Muscle layer of colon (tissue), 2 donors: ENCODE results near the gene ABCB9.
"Not testable (repeated sequence)": the region's sequence is repeated elsewhere in the genome, so short reads cannot be mapped to it uniquely, and the experiment has no call there.

Source experiments
- H3K27ac ChIP-seq: one replicate; pipeline ENCODE4 v1.7.0; 2013; ENCODE audit warnings: low read depth, mild to moderate bottlenecking, low read length, moderate library complexity
- H3K27me3 ChIP-seq, 2 donors: one replicate each; pipeline ENCODE4 v1.7.0; 2013; ENCODE audit warnings: low read length in 2 of 2, mild to moderate bottlenecking in 2 of 2; ENCODE audit not compliant: insufficient read depth in 2 of 2, control insufficient read depth in 1 of 2
- H3K36me3 ChIP-seq: one replicate; pipeline ENCODE4 v1.7.0; 2013; ENCODE audit warnings: mild to moderate bottlenecking, low read length; ENCODE audit not compliant: insufficient read depth
- H3K4me1 ChIP-seq: one replicate; pipeline ENCODE4 v1.7.0; 2013; ENCODE audit warnings: mild to moderate bottlenecking, low read length; ENCODE audit not compliant: insufficient read depth
- H3K4me3 ChIP-seq, 2 donors: one replicate each; pipeline ENCODE4 v1.7.0; 2013; ENCODE audit warnings: low read length in 2 of 2, low read depth in 1 of 2, mild to moderate bottlenecking in 1 of 2, moderate library complexity in 1 of 2
- H3K9ac ChIP-seq: one replicate; pipeline ENCODE4 v1.7.0; 2013; ENCODE audit warnings: low read length
- H3K9me3 ChIP-seq: one replicate; pipeline ENCODE4 v1.7.0; 2013; ENCODE audit warnings: mild to moderate bottlenecking, low read length
- donor health status: abdominal sarcoma.
- donor health status: Adenocarcinoma of cecum.

ABCB9 gene

DNA sequence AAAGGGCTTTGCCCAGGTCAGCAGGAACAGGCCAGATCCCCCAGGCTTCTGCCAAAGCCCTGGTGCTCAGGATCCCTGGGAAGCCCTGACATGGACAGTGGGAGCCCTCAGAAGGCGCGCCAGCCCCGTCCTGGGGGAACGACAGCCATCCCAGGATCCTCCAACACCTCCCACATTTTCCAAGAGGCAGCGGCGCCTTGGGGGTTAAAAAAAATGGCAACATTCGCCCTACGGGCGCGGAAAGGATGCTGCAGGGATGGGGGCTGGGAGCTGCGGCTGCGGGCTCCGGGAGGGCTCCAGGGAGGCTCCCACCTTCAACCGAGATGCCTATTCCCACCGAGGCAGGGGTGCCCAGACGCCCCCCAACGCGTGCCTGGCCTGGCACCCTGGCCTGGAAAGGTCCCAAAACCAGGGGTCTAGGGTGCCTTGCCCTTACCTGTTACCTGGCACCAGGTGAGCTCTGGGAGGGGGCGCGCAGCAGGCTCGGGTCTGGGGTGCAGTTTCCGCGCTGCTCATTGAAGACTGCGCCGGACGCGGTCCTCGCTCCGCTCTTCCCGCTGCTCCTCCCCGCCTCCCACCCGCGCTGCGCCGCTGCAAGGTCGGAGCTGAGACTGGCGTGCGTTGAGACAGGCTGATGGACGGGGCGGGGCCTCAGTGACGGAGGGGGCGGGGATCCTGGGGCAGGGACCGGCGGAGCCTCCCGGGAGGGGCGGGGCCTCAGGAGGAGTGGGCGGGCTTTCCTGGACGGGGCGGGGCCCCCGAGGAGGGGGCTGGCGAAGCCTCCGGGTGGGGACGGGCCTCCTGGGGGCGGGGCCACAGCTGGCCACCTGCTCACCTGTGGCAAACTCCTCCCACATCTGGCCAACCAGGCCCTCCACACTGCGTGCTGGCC, at the start of gene ABCB9:
ABCB9 (minus strand) TSS at position 613 of the 892 bp plus-strand sequence. CDS start 6,228 bp downstream, outside the sequence.
- Histone ChIP-seq H3K9ac (no peak within 1 kb of the TSS), H3K9me3 (no peaks in the 10 kb centered on the region), H3K27ac (peak within 1 kb of the TSS; percentile 42), H3K27me3 (no peaks in the 10 kb centered on the region), H3K4me1 (peaks cover 15% of the 10 kb centered on the region), H3K36me3 (no peaks in the 10 kb centered on the region), H3K4me3 (peak within 1 kb of the TSS; percentile 21 to 61)

DNA sequence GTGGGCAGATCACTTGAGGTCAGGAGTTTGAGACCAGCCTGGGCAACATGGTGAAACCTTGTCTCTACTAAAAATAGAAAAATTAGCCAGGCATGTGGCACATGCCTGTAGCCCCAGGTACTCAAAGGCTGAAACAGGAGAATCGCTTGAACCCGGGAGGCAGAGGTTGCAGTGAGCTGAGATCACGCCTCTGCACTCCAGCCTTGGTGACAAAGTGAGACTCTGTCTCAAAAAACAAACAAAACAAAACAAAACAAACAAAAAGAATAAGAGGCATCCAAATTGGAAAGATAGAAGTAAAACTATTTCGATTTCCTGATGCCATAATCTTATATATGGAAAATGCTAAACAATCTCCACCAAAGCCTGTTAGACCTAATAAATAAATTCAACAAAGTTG, 48.2 kb upstream of the ABCB9 start:
- H3K9ac ChIP-seq, H3K27ac ChIP-seq, H3K4me1 ChIP-seq, H3K36me3 ChIP-seq, H3K27me3 ChIP-seq, H3K9me3 ChIP-seq, H3K4me3 ChIP-seq: not testable (repeated sequence)

DNA sequence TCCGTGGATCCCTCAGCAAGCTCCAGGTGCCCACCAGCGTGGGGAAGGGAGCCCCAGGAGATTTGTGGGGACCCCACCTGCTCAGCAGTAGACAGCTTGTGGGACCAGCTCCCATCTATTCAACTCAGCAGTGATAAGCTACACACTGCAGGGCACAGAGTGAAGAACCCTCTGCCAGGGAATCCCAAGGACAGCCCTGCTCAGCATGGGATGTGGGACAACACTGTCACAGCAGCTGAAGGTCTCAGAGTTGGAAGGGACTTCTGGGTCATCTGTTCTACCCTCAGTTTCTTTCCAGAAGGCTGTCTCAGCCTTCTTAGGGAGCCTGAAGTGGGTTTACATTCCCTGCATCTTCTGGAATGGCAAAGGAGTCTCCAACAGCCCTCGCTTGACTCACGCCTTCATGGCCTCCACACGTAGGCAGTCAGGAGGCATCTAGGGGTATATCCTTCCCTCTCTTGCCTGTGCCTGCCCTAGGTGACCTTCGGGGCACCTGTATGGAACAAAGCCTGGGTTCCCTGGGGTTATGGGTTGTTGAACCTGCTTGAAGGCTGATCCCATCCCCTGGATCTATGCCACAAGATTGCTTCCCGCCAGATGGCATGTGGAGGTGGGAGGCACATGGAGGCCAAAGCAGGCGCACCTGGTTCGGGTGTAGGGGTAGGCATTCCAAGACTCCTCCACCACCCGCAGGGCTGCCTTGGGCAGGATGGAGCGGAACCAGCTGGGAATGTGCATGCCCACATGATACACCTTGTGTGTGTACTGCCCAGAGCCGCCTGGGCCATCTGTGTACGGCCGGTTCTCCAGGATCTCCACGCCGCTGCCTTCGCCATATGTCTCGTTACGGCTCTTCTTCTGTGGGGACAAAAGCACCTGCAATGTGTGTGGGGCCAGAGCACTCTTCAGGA, 47.2 kb upstream of the ABCB9 start:
- no peak overlapping the region for H3K9ac ChIP-seq
- no peaks in the 10 kb centered on the region for H3K4me1 ChIP-seq
- H3K36me3 ChIP-seq: peaks cover 5% of the 10 kb centered on the region

DNA sequence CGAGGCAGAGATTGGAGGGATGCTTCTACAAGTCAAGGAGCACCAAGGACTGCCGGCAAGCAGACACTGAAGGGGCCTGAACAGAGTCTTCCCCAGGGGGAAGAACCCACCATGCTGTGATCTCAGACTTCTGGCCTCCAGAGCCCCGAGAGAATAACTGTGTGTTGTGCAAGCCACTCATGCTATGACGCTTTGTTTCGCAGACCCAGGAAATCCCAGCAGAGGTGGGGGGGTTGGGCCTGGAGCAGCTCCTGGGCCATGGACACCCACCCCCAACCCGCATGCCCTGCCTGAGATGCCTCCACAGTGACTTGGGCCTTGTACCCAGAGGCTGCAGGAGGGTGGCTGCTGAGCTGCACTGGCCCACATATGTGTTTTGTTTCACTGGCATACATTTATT, 45.4 kb upstream of the ABCB9 start:
- no peak overlapping the region for H3K27ac ChIP-seq
- H3K36me3 ChIP-seq: peaks cover 12% of the 10 kb centered on the region
- H3K9me3 ChIP-seq: no peaks in the 10 kb centered on the region
- H3K4me1 ChIP-seq: no peaks in the 10 kb centered on the region
- no peak overlapping the region for H3K9ac ChIP-seq
- no peaks in the 10 kb centered on the region for H3K27me3 ChIP-seq
- no peak overlapping the region for H3K4me3 ChIP-seq

More for the DNA sequence above, 47.2 kb upstream of the ABCB9 start:
- no peaks in the 10 kb centered on the region for H3K27me3 ChIP-seq
- no peak overlapping the region for H3K4me3 ChIP-seq
- no peaks in the 10 kb centered on the region for H3K9me3 ChIP-seq
- H3K27ac ChIP-seq: no peak overlapping the region

DNA sequence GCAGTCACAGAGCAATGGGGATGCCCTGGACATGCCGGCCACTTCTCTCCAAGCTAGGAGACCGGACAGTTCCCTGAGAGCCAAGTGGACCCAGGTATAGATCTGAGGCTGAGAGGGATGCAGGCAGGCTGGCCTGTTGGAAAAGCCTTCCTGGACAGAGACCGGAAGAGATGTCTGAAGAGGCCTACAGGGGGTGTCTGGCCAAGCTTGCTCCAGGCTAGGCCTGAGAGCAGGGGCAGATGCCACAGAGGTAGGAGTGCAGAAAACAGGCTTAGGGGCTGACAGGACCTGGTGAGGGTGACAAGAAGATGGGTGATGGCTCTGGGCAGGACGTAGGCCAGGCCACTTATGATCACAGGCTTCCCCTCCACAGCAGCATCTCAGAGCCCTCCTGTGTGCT, 44.4 kb upstream of the ABCB9 start:
- Histone ChIP-seq H3K9me3 (no peaks in the 10 kb centered on the region), H3K9ac (no peak overlapping the region), H3K4me1 (no peaks in the 10 kb centered on the region), H3K4me3 (no peak overlapping the region), H3K36me3 (peaks cover 12% of the 10 kb centered on the region), H3K27me3 (no peaks in the 10 kb centered on the region), H3K27ac (no peak overlapping the region)

DNA sequence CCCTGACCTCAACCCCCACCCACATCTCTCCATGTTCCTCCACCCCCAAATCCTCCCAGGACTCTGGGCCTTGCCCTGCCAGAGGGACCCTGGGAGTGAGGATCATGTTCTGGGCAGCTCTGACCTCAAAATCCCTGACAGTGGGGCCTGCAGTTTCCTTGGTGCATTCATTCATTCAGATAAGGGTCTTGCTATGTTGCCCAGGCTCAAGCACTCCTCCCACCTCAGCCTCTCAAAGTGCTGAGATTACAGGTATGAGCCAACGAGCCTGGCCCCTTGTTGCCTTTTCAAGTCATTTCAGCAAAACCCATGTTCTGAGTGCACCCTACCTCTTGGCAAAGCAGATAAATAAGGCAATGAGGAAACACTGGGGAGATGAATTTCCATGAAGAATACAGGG, 43.8 kb upstream of the ABCB9 start:
- Histone ChIP-seq H3K4me3 (no peak overlapping the region), H3K9me3 (no peaks in the 10 kb centered on the region), H3K36me3 (peaks cover 12% of the 10 kb centered on the region), H3K4me1 (no peaks in the 10 kb centered on the region), H3K27ac (no peak overlapping the region), H3K9ac (no peak overlapping the region), H3K27me3 (no peaks in the 10 kb centered on the region)

DNA sequence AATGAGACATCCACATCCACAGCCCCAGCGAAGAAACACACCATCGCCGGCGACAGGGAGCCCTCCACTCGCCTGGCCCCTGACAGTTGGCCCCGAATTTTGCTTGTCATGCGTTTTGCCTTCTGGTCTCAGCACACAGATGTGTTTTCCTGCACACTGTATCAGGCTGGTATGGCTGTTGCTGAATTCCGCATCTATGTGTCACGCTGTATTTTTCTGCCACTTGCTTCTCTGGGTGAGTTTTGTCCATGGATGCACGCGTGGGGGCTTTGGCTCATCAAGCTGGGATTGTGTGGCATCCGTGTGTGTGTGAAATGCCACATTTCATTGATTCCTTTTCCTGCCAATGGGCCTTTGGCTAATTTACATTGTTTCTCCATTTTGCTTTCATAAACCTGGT, 40.7 kb upstream of the ABCB9 start:
- no peak overlapping the region for H3K27ac ChIP-seq
- peaks cover 23% of the 10 kb centered on the region for H3K36me3 ChIP-seq
- no peaks in the 10 kb centered on the region for H3K4me1 ChIP-seq
- H3K4me3 ChIP-seq: no peak overlapping the region
- no peaks in the 10 kb centered on the region for H3K27me3 ChIP-seq
- no peaks in the 10 kb centered on the region for H3K9me3 ChIP-seq
- no peak overlapping the region for H3K9ac ChIP-seq

DNA sequence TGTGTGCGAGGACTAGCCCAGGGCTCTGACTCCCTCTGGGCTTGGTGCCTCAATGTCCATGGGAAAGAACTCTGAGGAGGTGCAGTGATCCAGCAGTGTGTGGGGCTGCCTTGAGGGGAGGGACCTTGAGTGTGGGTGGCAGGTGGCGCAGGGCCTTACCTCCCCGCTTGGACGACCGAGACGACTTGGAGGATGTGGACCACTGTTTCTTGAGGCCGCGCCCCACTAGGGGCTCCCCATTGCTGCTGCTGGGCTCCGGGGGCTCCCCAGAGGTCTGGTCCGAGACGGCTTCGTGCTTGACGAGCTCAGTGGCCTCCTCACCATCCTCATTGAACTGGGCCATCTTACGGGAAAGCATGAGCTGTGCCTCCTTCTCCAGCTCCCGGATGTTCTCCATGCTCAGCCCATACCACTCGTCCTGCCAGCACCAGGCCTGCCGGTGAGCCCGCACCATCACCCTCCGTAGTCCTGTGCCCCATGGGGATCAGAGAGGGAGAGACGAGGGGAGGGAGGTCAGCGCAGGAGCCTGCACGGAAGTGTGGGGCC, 38.9 kb upstream of the ABCB9 start:
- Histone ChIP-seq H3K4me1 (no peaks in the 10 kb centered on the region), H3K36me3 (peaks cover 32% of the 10 kb centered on the region), H3K9me3 (no peaks in the 10 kb centered on the region), H3K27ac (no peak overlapping the region), H3K4me3 (no peak overlapping the region), H3K27me3 (no peaks in the 10 kb centered on the region), H3K9ac (no peak overlapping the region)

DNA sequence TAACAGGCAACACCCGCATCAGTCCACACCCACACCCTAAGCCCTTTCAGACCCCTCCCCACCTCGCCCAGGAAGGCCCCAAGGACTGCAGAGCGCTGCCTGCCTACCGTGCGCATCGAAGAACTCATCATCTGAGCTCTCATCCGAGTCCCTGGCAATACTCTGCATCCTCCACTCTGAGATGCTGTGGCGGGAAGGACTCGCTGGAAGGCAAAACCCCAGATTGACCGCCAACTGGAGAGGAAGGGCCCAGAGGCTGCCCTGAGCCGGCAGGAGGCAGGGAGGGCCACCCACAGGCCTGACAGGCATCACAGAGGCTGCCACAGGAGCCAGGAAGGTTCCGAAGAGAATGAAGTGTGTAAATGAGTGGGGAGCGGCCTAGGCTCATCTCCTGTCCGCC, 38.0 kb upstream of the ABCB9 start:
- Histone ChIP-seq H3K4me3 (no peak overlapping the region), H3K4me1 (no peaks in the 10 kb centered on the region), H3K36me3 (peaks cover 31% of the 10 kb centered on the region), H3K9me3 (no peaks in the 10 kb centered on the region), H3K27ac (no peak overlapping the region), H3K27me3 (no peaks in the 10 kb centered on the region), H3K9ac (no peak overlapping the region)

DNA sequence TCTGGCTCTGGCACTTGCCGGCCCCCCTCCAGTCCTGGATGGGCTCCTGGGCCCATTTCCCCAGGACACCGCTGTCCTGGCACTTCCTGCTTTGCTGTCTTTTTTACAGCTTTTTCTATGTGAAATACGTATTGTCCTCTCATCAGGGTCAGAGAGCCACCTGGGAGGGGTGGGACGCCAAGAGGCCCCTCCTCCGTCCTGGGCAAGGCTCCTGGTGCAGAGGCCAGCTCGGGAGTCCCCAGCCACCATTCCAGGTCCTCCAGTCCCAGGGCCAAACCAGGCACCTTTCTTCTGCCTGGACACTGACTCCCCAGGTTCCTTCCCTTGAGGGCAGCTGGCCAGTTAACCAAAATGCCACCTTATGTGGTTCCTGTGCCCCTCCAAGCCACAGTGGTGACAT, 37.0 kb upstream of the ABCB9 start:
- no peaks in the 10 kb centered on the region for H3K9me3 ChIP-seq
- H3K27me3 ChIP-seq: no peaks in the 10 kb centered on the region
- H3K36me3 ChIP-seq: peaks cover 31% of the 10 kb centered on the region
- no peaks in the 10 kb centered on the region for H3K4me1 ChIP-seq
- H3K9ac ChIP-seq: no peak overlapping the region
- no peak overlapping the region for H3K4me3 ChIP-seq
- no peak overlapping the region for H3K27ac ChIP-seq

- no peak overlapping the region for H3K4me3 ChIP-seq
- no peaks in the 10 kb centered on the region for H3K9me3 ChIP-seq
- H3K27ac ChIP-seq: no peak overlapping the region
- no peaks in the 10 kb centered on the region for H3K27me3 ChIP-seq
- no peak overlapping the region for H3K9ac ChIP-seq
- peaks cover 26% of the 10 kb centered on the region for H3K36me3 ChIP-seq
- H3K4me1 ChIP-seq: no peaks in the 10 kb centered on the region
Observed at GRCh38 chr12:123001464-123001863, 35.2 kb upstream of the ABCB9 start.
